ENCODE data around the gene CASP5. TPM values are rescaled to one million over a fixed set of nuclear protein-coding genes. Genes with fewer than 3 reads are reported as not detected.
"Not testable (repeated sequence)": the region's sequence is repeated elsewhere in the genome, so short reads cannot be mapped to it uniquely, and the experiment has no call there.

Gene CASP5
- total RNA-seq, 1 experiment from 2014 or later: not detected

- Histone ChIP-seq H3K9me2 (replicated peaks; ENCODE audit: low read length) (no peaks in the 10 kb centered on the region), H3K4me1 (ENCODE audit: insufficient read depth, low read length) (no peaks in the 10 kb centered on the region), H3K4me2 (ENCODE audit: low read length) (no peak overlapping the region), H4K20me1 (ENCODE audit: low read length) (no peaks in the 10 kb centered on the region), H3K27me3 (ENCODE audit: low read length) (no peaks in the 10 kb centered on the region), H3K27ac (ENCODE audit: low read length) (no peak overlapping the region), H3K36me3 (ENCODE audit: low read depth, low read length) (no peaks in the 10 kb centered on the region), H3K4me3 (ENCODE audit: low read length) (no peak overlapping the region), H3K9ac (ENCODE audit: low read length) (no peak overlapping the region), H3K9me3 (ENCODE audit: low read length) (0 out of 2 replicates have a peak, but pooled peaks cover 4% of the 10 kb centered on the region), H2AFZ (ENCODE audit: low read length) (no peak overlapping the region), H3F3A (ENCODE audit: low read length, unreplicated experiment) (no peaks in the 10 kb centered on the region), H3K79me2 (ENCODE audit: low read length) (no peaks in the 10 kb centered on the region)
- intact Hi-C loops (cut with micrococcal nuclease): no loop called here
- ChIA-PET POLR2A (ENCODE audit: unreplicated experiment) (no interaction called here), CTCF (no interaction called here)
- TF ChIP-seq, protein P1, sequence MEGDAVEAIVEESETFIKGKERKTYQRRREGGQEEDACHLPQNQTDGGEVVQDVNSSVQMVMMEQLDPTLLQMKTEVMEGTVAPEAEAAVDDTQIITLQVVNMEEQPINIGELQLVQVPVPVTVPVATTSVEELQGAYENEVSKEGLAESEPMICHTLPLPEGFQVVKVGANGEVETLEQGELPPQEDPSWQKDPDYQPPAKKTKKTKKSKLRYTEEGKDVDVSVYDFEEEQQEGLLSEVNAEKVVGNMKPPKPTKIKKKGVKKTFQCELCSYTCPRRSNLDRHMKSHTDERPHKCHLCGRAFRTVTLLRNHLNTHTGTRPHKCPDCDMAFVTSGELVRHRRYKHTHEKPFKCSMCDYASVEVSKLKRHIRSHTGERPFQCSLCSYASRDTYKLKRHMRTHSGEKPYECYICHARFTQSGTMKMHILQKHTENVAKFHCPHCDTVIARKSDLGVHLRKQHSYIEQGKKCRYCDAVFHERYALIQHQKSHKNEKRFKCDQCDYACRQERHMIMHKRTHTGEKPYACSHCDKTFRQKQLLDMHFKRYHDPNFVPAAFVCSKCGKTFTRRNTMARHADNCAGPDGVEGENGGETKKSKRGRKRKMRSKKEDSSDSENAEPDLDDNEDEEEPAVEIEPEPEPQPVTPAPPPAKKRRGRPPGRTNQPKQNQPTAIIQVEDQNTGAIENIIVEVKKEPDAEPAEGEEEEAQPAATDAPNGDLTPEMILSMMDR (conservative IDR thresholded peaks at IDR 0.05; ENCODE audit: low read depth, low read length): no peak
- TF ChIP-seq EZH2 (IDR thresholded peaks at IDR 0.05; ENCODE audit: low read length, unreplicated experiment) (no peak), EZH2phosphoT487 (IDR thresholded peaks at IDR 0.05; ENCODE audit: borderline replicate concordance, low read length) (no peak)
- ATAC-seq (no peak), DNase-seq (no peak)
- no TSS peak for BruUV-seq (replicated peaks)
Observed at GRCh38 chr11:104979839-104980238, 43.1 kb downstream of the CASP5 start.

DNA sequence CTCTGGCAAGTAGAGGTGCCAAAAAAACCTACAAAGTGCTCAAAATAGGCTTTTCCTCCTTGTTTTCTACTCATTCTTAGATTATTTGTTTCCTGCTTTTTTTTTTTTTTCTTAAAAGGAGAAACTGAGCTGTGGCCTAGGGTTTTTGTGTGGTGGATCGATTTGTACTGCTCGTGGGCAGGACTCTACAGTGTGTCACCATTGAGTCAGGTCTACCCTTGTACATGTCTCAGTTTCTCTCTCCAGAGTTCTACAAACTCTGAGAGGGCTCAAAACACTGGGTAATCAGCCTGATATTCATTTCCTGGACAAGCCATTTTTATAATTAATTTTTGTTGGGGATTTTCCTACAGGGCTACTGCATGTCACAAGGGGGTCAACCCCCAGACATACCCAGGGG, 49.4 kb downstream of the CASP5 start:
- TF ChIP-seq EZH2phosphoT487 (IDR thresholded peaks at IDR 0.05; ENCODE audit: borderline replicate concordance, low read length) (no peak), EZH2 (IDR thresholded peaks at IDR 0.05; ENCODE audit: low read length, unreplicated experiment) (no peak)
- TF ChIP-seq, protein P1 (conservative IDR thresholded peaks at IDR 0.05; ENCODE audit: low read depth, low read length): no peak
- Histone ChIP-seq H3K4me2 (ENCODE audit: low read length) (no peak overlapping the region), H3K36me3 (ENCODE audit: low read depth, low read length) (no peaks in the 10 kb centered on the region), H3K79me2 (ENCODE audit: low read length) (no peaks in the 10 kb centered on the region), H3K27ac (ENCODE audit: low read length) (no peak overlapping the region), H2AFZ (ENCODE audit: low read length) (no peak overlapping the region), H3K27me3 (ENCODE audit: low read length) (no peaks in the 10 kb centered on the region), H3F3A (ENCODE audit: low read length, unreplicated experiment) (no peaks in the 10 kb centered on the region), H3K4me1 (ENCODE audit: insufficient read depth, low read length) (0 out of 2 replicates have a peak, but pooled peaks cover 2% of the 10 kb centered on the region), H3K9me3 (ENCODE audit: low read length) (peaks cover 4% of the 10 kb centered on the region; the same call in 1 of the 2 replicates), H4K20me1 (ENCODE audit: low read length) (no peaks in the 10 kb centered on the region), H3K9ac (ENCODE audit: low read length) (no peak overlapping the region), H3K9me2 (replicated peaks; ENCODE audit: low read length) (no peaks in the 10 kb centered on the region), H3K4me3 (ENCODE audit: low read length) (no peak overlapping the region)
- intact Hi-C loops (cut with micrococcal nuclease): no loop called here
- POLR2A ChIA-PET (ENCODE audit: unreplicated experiment): no interaction called here
- ATAC-seq (no peak), DNase-seq (no peak)
- CTCF ChIA-PET: no interaction called here
- BruUV-seq (replicated peaks): no TSS peak

- BruUV-seq (replicated peaks); ATAC-seq: not testable (repeated sequence)
Observed at GRCh38 chr11:104972924-104973323, 50.0 kb downstream of the CASP5 start.

More at GRCh38 chr11:104972924-104973323, 50.0 kb downstream of the CASP5 start:
- H3F3A ChIP-seq (ENCODE audit: low read length, unreplicated experiment); H2AFZ ChIP-seq (ENCODE audit: low read length); H3K4me1 ChIP-seq (ENCODE audit: insufficient read depth, low read length); H3K27me3 ChIP-seq (ENCODE audit: low read length); POLR2A ChIA-PET (ENCODE audit: unreplicated experiment); H3K9me2 ChIP-seq (replicated peaks; ENCODE audit: low read length); intact Hi-C loops (cut with micrococcal nuclease); H3K36me3 ChIP-seq (ENCODE audit: low read depth, low read length); H3K79me2 ChIP-seq (ENCODE audit: low read length); CTCF ChIA-PET; H3K9ac ChIP-seq (ENCODE audit: low read length); H4K20me1 ChIP-seq (ENCODE audit: low read length); H3K4me2 ChIP-seq (ENCODE audit: low read length); H3K9me3 ChIP-seq (ENCODE audit: low read length); H3K4me3 ChIP-seq (ENCODE audit: low read length); DNase-seq; H3K27ac ChIP-seq (ENCODE audit: low read length): not testable (repeated sequence)
